UCSD-AML1 (cell line): ENCODE measurements around the gene TRAPPC14.
"Not testable (repeated sequence)": the region's sequence is repeated elsewhere in the genome, so short reads cannot be mapped to it uniquely, and the experiment has no call there.

Experiments
- DNase-seq: peaks from one replicate; lab custom pipeline; 2025; ENCODE audit not compliant: unreplicated experiment; lab: John Stamatoyannopoulos, UW

Gene TRAPPC14

DNA sequence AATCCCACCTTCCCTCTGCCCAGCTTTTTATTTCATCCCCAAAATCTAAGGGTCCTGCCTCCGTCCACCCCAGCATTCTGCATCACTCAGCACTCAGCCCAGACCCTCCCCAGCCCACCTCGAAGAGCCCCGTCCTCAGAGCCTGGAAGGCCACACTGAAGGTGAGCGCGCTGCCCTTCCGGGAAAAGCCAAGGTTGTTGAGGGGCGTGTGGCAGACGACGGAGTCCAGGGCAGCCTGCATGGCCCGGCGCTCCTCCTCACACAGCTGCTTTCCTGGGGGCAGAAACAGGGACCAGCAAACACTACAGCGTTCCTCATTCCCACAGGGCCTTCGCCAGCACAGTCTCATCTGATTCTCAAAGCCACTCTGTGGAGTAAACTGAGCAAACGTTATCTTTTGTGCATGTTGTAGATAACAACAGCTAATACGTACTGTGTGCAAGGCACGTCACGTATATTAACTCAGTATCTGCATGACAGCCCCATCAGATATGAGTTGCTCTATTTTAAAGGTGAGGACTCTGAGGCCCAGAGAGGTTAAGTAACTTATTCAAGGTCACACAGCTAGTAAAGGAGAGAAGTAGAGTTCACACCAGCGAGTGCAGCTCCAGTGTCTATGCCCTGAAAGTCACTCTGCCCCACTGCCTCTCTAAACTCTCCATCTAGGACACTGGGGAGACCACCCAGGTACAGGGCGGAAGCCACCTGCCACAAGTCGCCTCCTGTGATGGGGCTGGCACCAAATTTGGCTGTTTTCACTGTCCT is 2.8 kb downstream of the TRAPPC14 start:
- DNase-seq: no peak

DNA sequence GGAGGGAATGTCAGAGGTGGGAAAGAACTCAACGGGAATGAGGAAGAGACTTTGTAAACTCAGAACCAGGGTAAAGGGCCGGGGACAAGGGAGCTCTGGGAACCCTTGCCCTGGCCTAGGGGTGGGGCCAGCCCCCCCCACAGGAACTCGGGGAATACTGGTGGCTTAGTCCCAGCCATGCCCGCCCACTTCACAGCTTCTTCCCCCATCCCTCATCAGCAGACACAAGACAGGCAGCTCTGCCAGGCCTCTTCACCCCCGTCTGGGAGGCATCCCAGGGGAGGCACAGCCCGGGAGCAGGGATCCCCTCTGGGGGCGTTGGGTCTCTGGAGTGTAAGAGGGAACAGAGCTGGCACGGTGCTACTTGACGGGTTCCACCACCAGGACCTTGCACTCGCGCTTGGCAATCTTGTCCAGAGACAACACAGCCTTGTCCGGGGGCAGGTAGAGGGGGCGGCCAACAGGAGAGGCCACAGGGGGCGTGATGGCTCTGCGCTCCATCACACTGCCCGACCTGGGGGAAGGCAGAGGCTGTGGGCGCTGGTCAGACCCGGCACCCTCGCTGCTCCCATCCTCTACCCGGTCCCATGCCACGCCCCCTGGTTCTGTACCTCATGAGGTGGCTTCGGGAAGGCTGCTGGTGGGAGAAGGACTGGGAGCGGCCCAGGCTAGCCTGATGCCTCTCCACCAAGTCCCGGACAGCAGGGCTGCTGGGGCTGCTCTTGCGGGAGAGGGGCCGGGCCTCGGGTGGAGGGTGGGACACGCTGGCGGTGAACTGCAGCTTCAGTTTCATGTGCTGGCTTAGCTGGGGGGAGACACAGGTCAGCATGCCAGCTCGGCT is 3.7 kb downstream of the TRAPPC14 start:
- no peak for DNase-seq

DNA sequence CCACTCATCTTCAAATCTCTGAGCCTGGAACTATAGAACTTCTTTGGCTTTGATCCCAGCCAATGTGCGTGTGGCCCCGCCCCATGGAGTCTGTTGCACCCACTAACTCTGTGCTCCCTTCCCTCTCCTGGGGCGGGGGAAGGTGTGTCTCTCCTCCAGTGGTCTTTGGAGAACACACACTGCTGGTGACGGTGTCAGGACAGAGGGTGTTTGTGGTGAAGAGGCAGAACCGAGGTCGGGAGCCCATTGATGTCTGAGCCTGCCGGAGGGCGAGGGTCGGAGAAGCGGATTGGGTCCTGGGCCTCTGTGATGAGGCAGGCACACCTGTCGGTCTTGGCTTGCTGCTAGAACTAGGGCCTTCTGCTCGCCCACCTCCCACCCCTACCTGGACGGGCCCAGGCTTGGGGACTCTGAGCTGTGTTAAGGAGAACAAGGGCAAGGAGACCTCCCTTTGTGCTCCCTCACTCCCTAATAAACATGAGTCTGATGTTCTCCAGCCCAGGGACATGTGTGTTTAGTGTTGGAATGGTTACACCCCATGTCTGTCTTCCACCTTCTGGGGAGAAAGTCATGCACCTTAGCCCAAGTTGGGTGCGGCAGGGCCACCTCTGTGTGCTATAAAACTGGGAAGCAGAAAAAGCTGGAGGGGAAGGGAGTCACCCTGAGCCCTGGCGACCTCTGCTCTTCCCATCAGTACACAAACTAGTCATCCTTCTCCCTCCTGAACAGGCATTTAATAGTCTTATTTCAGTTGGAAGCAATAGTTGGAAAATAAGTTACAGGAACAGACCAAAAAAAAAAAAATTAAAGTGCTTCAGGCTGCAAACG is 4.6 kb downstream of the TRAPPC14 start:
- no peak for DNase-seq

DNA sequence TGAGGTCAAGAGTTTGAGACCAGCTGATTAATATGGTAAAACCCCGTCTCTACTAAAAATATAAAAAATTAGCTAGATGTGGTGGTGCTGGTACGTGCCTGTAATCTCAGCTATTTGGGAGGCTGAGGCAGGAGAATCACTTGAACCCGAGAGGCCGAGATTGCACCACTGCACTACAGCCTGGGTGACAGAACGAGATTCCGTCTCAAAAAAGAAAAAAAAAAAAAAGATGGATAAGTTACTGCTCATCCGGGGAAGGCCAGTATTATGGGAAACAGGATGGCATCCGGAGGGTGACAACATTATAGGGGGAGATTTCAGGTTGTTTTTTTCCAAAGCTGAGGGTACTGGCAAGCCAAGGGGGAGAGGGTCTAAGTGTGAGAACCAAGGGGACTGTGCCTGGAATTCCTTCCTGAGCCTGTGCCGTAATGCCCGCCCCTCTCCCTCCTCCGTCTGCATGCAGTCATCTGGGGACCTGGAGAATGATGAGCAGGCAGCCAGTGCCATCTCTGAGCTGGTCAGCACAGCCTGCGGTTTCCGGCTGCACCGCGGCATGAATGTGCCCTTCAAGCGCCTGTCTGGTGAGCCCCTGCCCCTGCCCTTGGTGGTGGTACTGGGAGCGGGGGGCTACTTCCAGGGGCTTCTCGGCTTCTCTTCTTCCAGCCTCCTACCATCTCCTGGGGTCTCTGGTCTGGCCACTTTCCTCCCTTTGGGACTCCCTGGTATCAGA is 5.4 kb downstream of the TRAPPC14 start:
- DNase-seq: no peak

DNA sequence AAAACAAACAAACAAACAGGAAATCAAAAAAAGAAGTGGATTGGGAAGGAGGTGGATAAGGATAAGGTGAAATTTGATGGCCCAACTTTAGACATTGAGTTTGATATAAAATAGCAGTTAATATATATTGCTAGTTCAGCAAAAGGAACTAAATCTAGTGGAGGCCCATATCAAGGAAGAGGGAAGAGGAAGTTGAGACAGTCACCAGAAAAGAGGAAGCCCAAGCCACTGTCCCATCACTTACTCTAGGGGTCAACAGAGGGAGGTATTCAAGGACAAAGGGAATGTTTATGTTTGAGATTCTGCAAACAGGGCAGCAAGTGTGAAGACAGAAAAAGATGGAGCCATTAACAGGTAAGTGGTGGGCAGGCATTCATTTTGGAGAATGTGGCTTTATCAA is 6.1 kb downstream of the TRAPPC14 start:
- no peak for DNase-seq

DNA sequence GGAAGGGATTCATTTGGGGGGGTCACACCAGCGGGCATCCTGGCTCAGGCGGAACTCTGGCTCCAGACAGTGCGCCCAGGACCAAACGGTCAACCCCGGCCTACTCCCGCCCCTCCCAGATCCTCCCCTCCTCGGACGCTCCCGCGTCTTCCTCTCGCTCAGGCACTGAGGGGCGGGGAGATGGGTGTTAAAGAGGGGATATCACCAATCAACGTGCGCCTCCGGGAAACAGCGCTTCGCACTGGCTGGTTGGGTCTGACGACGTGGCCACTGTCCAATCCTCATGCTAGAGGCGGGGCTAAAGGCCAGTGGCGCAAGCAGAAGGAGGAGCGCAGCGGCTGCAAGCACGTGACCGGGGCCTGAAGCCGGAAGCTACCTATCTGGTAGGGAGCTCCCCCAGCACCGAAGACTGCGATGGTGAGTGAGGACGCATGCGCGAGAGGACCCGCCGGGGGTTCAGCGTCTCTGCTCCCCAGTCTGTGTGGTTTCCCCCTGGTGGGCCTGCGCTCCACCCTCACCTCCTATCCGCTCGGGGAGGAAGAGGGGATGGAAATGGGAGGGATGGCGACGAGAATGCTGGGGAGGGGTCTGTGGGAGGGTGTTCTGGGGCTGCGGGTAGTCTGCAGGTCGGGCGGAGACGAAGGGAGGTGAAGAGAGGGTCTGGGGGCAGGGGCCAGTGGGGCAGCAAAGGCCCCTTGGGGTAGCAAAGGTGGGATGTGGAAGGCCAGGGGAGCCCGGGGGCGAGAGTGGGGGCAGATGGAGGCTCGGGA is 9.8 kb downstream of the TRAPPC14 start, which contains the start of gene LAMTOR4:
TSS of gene LAMTOR4 (plus strand) at position 360 of the 770 bp plus-strand sequence. CDS start at position 415, 55 bp downstream.
- DNase-seq: peak; percentile 90

DNA sequence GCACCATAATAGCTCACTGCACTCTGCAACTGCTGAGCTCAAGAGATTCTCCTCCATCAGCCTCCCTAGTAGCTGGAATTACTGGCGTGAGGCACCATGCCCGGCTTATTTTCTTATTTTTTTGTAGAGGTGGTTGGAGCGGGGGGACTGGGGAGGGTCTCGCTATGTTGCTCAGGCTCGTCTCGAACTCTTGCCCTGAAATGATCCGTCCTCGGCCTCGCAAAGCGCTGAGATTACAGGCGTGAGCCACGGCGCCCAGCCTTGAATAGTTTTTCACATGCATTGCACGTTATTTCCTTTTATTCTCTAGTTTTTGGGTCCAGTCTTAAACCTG is 10.3 kb downstream of the TRAPPC14 start:
- no peak for DNase-seq

DNA sequence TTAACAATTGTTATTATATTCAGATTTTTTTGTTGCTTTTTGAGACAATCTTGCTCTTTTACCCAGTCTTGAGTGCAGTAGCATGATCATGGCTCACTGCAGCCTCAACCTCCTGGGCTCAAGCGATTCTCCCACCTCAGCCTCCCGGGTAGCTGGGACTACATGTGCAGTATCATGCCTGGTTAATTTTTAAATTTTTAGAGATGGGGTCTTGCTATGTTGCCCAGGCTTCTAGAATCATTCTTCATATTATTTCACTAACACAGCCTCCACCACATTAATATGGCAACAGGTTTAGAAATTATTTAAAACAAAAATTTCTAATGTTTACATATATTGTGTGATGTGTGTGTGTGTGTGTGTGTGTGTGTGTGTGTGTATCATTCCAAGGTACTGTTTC is 11.2 kb downstream of the TRAPPC14 start:
- DNase-seq: no peak

DNA sequence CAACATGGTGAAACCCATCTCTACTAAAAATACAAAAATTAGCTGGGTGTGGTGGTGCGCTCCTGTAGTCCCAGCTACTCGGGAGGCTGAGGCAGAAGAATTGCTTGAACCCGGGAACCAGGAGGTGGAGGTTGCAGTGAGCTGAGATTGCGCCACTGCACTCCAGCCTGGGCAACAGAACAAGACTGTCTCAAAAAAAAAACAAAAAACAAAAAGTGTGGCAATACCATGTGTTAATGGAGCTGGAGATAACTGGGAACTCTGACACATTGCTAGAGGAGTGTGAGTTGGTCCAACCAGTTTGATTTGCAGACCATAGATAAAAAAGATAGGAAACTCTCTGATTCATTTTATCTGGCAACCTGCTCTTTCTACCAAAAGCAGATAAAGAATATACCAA is 12.2 kb downstream of the TRAPPC14 start:
- not testable (repeated sequence) for DNase-seq

DNA sequence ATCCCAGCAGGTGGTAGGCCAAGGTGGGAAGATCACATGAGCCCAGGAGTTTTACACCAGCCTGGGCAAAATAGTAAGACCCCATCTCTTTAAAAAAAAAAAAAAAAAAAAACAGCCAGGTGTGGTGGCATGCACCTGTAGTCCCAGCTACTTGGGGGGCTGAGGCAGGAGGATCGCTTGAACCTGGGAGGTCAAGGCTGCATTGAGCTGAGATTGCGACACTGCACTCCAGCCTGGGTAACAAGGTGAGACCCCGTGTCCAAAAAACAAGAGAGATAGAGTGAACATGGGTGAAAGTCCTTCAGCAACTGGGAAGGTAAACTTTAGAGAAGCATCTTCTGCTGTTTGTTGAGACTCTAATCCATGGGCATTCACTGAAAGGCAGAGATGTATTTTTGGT is 16.1 kb downstream of the TRAPPC14 start:
- no peak for DNase-seq

DNA sequence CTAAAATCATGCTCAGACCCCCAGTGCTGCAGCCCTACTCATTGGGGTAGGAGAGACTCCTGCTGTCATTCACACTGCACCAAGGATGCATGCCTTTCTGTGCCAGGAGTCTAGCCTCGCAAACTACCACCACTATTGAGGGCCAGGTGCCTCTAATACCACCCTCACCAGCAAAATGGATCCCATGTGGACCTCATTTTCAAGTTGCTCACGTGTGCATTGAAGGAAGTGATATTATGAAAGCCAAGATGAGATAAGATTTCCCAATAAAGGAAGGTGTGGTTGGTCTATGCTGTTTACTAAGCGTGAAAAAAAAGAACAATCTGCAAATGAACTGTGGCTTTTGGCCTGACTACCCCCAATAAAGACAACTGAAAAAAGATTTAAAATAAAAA is 17.0 kb downstream of the TRAPPC14 start:
- DNase-seq: no peak

DNA sequence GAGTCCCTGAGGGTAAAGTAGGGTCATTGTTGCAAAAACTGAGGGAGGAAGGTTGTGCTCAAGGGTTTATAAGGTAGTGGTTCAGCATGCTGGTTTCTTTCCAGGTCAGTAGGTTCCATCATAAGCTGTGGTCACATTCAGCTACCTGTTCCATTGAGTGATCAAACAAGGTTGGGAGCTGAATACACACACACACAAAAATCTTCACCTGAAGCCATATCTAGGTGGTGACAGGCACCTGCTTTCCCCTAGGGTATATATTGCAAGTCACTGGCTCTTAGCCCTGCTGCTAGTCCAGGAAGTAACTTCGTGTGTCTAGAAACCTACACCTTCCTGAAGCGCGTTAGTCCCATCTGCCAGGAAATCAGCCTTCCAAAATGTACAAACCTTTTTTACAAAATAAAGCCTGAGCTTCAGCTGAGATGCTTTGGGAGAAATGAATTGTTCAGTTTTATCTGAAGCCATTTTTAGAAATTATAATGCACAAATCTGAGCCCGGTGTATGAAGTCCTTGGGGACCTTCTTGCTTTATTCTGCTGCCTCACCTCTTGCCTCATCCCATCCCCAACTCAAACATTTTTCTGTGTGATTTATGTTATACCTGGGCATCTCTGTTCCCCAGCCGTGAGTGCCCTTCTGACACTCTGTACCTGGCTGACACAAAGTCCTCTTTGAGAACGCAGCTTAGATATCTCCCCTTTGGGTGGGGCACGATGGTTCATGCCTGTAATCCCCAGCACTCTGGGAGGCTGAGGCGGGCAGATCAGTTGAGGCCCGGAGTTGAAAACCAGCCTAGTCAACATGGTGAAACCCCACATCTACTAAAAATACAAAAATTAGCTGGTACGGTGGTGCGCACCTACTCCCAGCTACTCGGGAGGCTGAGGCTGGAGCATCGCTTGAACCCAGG is 20.4 kb downstream of the TRAPPC14 start:
- DNase-seq: no peak

DNA sequence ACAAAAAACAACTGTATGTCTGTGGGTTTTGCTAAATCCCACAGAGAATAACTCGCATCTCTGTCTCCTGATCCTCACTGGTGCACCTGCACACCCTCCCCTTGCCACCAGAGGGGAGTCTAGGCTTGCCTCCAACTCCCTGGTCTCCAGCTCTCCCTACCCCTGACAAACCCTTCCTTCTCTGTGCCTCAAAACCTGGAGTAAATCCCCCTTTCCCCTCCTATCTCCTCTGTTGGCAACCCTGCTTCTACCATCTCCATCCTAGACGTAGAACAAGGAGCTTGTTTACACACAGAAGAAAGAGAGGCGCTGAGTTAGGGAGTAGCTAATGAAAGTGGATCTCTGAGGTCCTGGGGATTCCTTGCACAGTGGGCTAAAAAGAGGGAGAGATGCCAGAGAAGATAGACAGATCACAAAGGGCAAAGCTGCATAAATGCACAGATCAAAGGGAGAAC is 25.8 kb downstream of the TRAPPC14 start:
- DNase-seq: peak; percentile 28

DNA sequence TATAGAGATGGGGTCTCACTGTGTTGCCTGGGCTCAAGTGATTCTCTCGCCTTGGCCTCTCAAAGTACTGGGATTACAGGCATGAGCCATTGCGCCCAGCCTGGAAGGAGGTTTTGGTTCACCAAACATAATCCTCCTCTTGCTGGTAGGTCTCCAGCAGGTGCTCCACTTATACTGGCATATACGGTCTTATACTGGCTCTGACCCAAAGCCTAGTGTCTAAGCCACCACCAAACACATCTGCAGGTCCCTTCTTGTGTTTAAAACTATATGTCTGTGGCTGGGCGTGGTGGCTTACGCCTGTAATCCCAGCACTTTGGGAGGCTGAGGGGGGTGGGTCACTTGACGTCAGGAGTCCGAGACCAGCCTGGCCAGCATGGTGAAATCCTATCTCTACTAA is 26.4 kb downstream of the TRAPPC14 start:
- no peak for DNase-seq

DNA sequence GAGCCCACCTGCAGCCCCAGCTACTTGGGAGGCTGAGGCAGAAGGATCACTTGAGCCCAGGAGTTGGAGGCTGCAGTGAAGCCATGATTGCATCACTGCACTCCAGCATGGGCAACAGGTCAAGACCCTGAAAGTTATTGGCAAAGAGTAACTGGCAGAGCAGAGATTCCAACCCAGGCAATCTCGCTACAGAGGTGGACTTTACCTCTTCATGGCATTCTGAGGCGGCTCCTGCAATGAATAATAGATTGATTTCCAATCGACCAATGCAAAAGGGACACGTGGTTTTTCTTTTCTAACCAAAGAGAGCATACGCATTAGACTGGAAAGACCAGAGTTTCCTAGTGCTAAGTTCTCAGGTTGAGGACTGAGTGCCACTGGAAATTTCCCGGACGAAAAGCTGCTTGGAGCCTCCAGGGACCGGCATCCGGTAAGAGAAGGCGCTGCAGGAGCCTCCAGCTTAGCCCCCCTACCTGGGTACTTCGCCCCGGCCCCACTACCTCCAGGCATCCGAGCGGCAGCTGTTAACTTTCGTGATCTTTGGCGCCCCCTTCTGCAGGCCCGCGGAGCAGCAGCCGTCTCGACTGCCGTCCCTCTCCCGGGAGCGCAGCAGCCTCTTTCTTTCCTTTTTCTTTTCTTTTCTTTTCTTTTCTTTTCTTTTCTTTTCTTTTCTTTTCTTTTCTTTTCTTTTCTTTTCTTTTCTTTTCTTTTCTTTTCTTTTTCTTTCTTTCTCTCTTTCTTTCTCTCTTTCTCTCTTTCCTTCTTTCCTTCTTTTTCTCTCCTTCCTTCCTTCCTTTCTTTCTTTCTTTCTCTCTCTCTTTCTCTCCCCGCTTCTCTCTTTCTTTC is 27.7 kb downstream of the TRAPPC14 start:
- DNase-seq: peak; percentile 64

DNA sequence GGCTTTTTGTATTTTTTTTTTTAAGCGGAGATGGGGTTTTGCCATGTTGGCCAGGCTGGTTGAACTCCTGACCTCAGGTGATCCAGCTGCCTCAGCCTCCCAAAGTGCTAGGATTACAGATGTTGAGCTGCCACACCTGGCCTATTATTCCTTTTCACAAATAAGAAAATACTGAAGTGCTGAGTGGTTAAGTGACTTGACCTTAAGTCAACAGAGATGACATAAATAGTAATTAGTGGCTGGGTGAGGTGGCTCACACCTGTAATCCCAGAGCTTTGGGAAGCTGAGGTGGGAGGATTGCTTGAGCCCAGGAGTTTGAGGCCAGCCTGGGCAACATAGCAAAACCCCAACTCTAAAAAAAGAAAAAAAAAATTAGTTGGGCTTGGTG is 28.3 kb downstream of the TRAPPC14 start:
- DNase-seq: not testable (repeated sequence)

DNA sequence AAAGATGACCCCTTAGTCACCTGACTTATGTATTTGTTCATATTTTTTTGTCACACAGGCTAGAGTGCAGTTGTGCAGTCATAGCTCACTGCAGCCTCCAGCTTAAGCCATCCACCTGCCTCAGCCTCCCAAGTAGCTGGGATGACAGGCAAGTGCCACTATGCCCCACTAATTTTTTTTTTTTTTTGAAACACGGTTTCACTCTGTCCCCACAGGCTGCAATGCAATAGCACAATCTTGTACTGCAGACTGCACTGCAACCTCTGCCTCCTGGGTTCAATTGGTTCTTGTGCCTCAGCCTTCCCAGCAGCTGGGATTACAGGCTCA is 29.9 kb downstream of the TRAPPC14 start:
- DNase-seq: no peak
